ENCODE measurements around the gene MOB3A. TPM values are rescaled to one million over a fixed set of nuclear protein-coding genes. Genes with fewer than 3 reads are reported as not detected.

MOB3A gene
- polyA plus RNA-seq, 3 donors from 2014 or later = 39.4 to 160 (median 42.2) TPM

DNA sequence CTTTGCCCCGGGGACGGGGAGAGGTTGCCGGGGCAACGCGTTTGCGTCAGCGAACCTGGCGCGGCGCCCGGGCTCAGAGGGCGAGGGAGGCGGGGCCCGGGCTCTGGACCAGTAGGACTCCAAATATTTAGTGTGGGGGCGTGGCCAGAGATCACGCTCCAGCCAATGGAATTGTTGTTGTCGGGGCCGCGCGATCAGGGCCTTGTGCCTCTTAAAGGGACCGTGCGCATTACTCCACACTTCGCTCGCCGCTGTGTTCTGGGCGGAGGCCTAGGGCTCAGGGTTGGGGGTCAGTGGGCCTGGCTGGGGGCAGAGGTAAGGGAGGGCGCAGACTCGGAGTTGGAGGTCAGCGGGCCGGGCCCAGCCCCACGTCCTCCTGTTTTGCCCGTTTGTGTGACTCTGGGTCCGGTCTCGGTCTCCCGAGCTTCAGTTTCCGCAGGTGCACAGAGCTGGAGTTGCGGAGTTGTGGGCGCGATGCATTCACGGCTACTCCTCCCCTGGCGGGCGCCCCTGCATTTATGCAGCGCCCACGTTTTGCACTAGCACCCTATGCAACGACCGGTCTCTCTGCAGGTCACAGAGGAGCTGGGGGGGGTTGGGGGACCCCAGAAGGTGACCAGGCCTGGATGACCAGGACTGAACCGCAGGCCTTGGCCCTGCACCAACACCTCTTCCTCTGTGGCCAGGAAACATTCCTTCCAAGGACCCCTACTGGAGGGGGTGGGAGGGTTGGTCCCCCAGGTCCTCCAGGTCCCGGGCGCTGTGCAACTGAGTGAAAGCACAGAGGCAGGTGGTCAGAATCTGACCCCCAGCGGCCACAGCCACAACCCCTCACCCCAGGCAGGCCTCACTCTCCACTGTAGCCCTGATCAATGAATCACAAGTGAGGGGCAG lies 34.4 kb downstream of the MOB3A start:
- peak; percentile 100 for DNase-seq

DNA sequence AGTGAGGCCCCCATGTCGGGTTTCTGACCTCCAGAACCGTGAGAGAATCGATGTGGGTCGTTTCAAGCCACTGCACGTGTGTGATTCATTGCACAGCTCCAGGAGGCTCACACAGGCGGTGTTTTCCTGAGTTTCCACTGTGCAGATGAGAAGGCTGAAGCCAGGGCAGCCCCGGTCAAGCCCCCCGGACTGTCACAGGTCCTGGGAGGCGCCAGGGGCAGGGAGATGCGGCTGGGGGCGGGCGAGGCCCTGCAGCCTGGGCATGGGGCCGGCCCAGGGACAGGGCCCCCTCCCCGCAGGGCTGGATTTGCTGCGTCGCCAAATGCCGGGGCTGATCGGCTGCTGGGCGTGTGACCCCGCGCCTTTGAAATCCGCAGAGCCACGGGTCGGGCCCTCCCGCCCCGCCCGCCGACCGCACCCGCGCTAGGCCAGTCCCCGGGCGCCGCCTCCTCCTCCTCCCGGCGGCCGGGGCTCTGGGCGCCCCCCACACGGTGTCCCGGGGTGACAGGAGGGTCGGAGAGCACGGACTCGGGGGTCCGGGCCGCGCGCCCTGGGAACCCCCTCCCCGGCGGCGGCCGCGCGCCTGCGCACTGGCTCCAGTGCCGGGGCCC lies 35.1 kb downstream of the MOB3A start:
- no peak for DNase-seq
- Mint-ChIP-seq H3K27me3 (ENCODE audit: low read depth in 3 of 3) (peaks cover 6 to 18% (median 10%) of the 10 kb centered on the region in 3 donors), H3K36me3 (no peaks in the 10 kb centered on the region), H3K4me3 (peak overlapping the region; percentile 87 to 91 (median 89)), H3K4me1 (peaks cover 32 to 44% of the 10 kb centered on the region in 2 donors), H3K27ac (peak overlapping the region; percentile 96 to 97 (median 97)), H3K9me3 (no peaks in the 10 kb centered on the region)

More for the DNA sequence above, 34.4 kb downstream of the MOB3A start:
- Mint-ChIP-seq H3K27me3 (ENCODE audit: low read depth in 3 of 3) (peaks cover 6 to 18% (median 10%) of the 10 kb centered on the region in 3 donors), H3K9me3 (no peaks in the 10 kb centered on the region), H3K27ac (peak overlapping the region; percentile 91 to 97 (median 94)), H3K4me1 (peaks cover 24 to 39% of the 10 kb centered on the region in 2 donors), H3K36me3 (no peaks in the 10 kb centered on the region), H3K4me3 (peak overlapping the region; percentile 89 to 92 (median 90))

DNA sequence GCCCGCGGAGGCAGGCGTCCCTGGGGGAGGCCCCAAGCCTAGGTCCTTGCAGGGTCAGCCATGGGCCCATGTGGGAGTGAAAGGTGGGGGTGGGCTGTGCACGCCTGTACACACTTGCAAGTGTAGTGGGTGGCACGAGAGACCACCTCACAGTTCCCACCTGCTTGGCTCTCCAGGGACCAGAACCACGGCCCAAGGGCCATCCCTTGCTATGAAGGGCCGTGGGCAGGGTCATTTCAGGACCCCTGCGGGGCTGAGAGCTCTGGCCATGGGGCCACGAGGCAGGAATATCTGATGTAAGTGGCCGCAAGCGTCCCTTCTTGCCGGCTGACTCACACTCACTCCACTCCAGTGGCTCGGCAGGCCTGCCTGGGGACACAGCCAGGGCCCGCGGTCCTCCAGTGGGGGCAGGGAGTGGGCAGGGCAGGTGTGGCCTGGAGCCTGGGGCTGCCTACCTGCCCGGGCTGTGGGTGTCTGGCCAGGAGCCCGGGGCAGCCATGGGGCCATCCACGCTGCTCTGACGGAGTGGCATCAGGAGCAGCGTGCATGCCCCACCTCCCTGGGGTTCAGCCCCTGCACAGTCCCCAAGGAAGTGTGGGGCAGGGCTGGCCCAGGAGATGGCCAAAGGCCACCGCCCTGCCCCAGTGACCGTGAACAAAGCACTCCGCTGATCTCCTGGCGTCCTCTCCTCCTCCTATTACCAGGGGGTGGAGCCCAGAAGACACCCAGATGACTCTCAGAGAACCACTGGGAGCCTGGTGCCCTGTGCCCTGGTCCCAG lies 36.5 kb downstream of the MOB3A start:
- H3K27ac Mint-ChIP-seq = peak overlapping the region; percentile 81 to 97 (median 96)
- peak overlapping the region; percentile 61 to 91 (median 87) for H3K4me3 Mint-ChIP-seq
- H3K9me3 Mint-ChIP-seq = no peaks in the 10 kb centered on the region
- no peak for DNase-seq
- peaks cover 3 to 16% (median 10%) of the 10 kb centered on the region in 3 donors for H3K27me3 Mint-ChIP-seq (ENCODE audit: low read depth in 3 of 3)
- no peaks in the 10 kb centered on the region for H3K36me3 Mint-ChIP-seq
- peaks cover 38 to 49% of the 10 kb centered on the region in 2 donors for H3K4me1 Mint-ChIP-seq

GRCh38 chr19:2058570-2059421 lies 37.3 kb downstream of the MOB3A start:
- H3K4me1 Mint-ChIP-seq = peaks cover 38 to 48% of the 10 kb centered on the region in 2 donors
- H3K27ac Mint-ChIP-seq = peak overlapping the region in 5 of 6 donors; percentile 49 to 74 (median 60)
- peaks cover 4 to 16% (median 10%) of the 10 kb centered on the region in 3 donors for H3K27me3 Mint-ChIP-seq (ENCODE audit: low read depth in 3 of 3)

DNA sequence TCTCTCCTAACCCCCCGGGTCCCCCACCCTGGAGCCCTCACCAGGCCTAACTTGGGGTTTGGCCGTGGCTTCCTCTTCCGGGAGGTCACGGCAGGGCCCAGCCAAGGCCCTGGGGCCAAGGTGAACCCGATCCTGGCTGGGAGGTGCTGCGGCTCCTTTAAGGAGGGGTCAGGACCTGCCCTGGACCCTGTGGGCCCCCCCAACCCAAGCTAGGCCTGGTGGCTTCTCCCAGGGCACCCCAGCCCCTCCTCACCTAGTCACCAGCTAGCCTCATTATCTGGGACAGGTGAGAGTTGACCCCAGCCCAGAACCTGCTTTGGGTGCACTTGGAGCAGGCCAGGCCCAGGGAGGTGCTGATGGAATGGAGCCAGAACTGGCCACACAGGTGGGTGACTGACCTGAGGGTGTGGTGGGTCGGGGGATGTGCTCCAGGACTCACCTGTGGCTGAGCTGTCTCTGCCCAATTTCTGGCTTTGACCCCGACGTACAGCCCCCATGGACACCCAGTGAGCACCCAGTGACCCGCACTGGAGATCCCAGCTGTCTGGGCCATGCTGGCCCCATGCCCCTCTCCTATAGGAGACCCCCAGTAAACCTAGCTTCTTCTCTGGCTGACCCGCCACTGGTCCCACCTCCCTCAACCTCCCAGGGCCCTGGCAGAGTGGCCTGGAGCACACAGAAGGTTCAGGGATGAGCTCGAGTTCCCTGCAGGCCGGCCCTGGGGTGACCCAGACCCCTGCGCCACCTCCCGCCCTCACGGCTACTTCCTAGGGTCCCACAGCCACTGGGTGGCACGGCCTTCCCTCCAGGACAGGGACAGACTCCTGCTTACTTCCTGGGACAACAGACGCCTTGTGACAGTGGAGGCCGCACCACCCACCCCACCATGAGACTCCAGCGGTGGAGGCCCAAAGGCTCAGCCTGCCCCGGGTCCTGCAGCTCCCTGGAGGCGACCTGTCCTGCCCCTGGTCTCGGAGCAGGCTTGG lies 38.3 kb downstream of the MOB3A start:
- DNase-seq = no peak
- Mint-ChIP-seq H3K4me3 (peak overlapping the region in 3 of 5 donors; percentile 26 to 51 (median 42)), H3K36me3 (no peaks in the 10 kb centered on the region), H3K9me3 (no peaks in the 10 kb centered on the region), H3K27ac (peak overlapping the region in 5 of 6 donors; percentile 40 to 86 (median 62)), H3K4me1 (peaks cover 37 to 48% of the 10 kb centered on the region in 2 donors), H3K27me3 (ENCODE audit: low read depth in 3 of 3) (peaks cover 4 to 13% (median 10%) of the 10 kb centered on the region in 3 donors)

More at GRCh38 chr19:2058570-2059421, 37.3 kb downstream of the MOB3A start:
- no peak for DNase-seq
- Mint-ChIP-seq H3K36me3 (no peaks in the 10 kb centered on the region), H3K4me3 (peak overlapping the region in 4 of 5 donors; percentile 15 to 66 (median 40)), H3K9me3 (no peaks in the 10 kb centered on the region)

DNA sequence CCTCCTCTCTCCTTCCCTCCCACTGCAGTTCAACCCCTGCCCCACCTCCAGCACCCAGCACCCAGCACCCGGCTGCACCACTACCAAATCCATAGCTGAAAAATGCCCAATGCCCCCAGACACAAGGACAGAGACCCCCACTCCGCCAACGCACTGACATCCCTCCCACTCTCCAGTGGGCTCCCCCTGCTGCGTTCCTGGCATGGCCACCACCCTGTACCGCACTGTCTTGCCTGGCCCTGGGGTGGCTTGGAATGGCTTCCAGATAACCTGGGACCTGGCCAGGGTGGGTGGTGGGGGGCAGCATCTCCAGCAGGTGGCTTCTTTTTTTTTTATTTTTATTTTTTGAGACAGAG lies 39.3 kb downstream of the MOB3A start:
- Mint-ChIP-seq H3K27ac (peak overlapping the region in 4 of 6 donors; percentile 44 to 86 (median 73)), H3K4me1 (peaks cover 37 to 44% of the 10 kb centered on the region in 2 donors), H3K36me3 (no peaks in the 10 kb centered on the region), H3K27me3 (ENCODE audit: low read depth in 3 of 3) (peaks cover 4 to 13% (median 10%) of the 10 kb centered on the region in 3 donors), H3K9me3 (no peaks in the 10 kb centered on the region), H3K4me3 (peak overlapping the region in 4 of 5 donors; percentile 33 to 66 (median 46))
- peak in 1 of 3 donors; percentile 0 for DNase-seq

DNA sequence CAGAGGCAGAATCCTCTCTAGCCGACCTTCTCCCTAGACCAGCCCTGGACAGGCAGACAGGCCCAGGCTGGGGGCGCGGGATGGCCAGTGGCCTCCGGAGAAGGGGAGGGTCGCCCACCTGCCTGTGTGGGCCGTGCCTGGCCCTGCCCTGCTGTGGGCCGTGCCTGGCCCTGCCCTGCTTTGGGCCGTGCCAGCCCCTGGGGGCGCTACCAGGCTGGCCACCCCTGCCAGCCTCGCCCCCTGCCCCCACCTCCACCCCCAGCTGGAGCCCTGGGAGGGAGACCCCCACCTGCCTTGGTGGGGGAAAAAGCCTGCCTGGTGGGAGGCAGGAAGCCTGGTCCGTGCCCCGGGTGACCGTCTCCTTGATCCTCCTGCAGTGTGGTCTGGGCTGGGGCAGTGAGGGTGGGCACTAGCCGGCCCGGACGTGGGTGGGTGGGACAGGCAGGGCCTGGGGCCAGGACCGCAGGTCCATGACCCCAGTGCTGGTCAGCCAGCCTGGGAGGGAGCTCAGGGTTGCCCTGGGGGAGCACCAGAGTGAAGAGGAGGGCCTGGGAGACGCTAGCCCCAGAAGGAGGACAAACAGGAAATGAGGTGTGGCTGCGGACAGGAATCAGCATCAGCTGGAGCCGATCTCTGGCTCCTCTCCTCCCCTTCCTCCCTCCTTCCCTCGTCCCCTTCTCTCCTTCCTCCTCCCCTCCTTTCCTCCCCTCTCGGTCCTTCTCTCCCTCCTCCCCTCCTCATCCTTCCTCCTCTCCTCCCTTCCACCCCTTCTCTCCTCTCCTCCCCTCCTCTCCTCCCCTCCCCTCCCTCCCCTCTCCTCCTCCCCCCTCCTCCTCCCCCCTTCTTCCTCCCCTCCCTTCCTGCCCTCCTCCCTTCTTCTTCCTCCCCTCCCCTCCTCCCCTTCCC lies 39.9 kb downstream of the MOB3A start:
- peak in 1 of 3 donors; percentile 15 for DNase-seq
- peaks cover 6 to 8% (median 7%) of the 10 kb centered on the region in 3 donors for H3K27me3 Mint-ChIP-seq (ENCODE audit: low read depth in 3 of 3)
- peak overlapping the region; percentile 76 to 90 (median 83) for H3K27ac Mint-ChIP-seq
- H3K4me3 Mint-ChIP-seq = peak overlapping the region; percentile 52 to 66 (median 63)
- H3K9me3 Mint-ChIP-seq = no peaks in the 10 kb centered on the region
- H3K4me1 Mint-ChIP-seq = peaks cover 31 to 45% of the 10 kb centered on the region in 2 donors
- no peaks in the 10 kb centered on the region for H3K36me3 Mint-ChIP-seq

- DNase-seq = no peak
- H3K9me3 Mint-ChIP-seq = no peaks in the 10 kb centered on the region
- peak overlapping the region in 2 of 5 donors; percentile 35 to 53 for H3K4me3 Mint-ChIP-seq
- no peaks in the 10 kb centered on the region for H3K36me3 Mint-ChIP-seq
- peaks cover 24 to 37% of the 10 kb centered on the region in 2 donors for H3K4me1 Mint-ChIP-seq
- peak overlapping the region in 4 of 6 donors; percentile 57 to 80 (median 70) for H3K27ac Mint-ChIP-seq
- H3K27me3 Mint-ChIP-seq (ENCODE audit: low read depth in 3 of 3) = peaks cover 2 to 6% (median 6%) of the 10 kb centered on the region in 3 donors
These were observed 41.4 kb downstream of the MOB3A start for GRCh38 chr19:2054763-2055162.

DNA sequence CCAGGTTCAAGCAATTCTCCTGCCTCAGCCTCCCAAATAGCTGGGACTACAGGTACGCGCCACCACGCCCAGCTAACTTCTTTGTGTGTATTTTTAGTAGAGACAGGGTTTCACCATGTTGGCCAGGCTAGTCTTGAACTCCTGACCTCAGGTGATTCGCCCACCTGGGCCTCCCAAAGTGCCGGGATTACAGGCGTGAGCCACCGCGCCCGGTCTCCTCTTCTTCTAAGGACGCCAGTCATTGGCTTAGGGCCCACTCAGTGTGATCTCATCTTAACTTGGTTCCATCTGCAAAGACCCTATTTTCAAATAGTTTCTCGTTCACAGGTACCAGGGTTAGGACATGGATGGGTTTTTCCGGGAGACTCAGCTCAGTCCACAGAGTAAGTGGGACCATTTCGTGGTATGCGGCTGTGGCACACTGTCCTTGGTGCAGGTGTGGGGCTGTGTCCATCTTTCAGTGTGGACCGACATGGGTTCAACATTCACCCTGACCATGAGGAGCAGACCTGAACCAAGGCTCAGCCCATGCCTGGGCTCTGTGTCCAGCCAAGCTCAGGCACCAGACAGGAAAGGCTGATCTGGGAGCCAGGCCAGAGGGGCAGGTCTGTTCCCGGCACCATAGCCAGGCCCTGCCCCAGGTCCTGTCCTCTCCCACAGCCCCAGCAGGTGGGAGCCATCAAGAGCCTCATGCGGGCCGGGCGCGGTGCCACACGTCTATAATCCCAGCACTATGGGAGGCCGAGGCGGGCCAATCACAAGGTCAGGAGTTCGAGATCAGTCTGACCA lies 42.3 kb downstream of the MOB3A start:
- H3K27me3 Mint-ChIP-seq (ENCODE audit: low read depth in 3 of 3) = peaks cover 2 to 9% (median 7%) of the 10 kb centered on the region in 3 donors
- no peaks in the 10 kb centered on the region for H3K9me3 Mint-ChIP-seq
- H3K27ac Mint-ChIP-seq = peak overlapping the region in 3 of 6 donors; percentile 7 to 48 (median 40)
- H3K36me3 Mint-ChIP-seq = no peaks in the 10 kb centered on the region
- H3K4me1 Mint-ChIP-seq = peaks cover 30 to 43% of the 10 kb centered on the region in 2 donors
- H3K4me3 Mint-ChIP-seq = no peak overlapping the region
- no peak for DNase-seq
